ENCODE data around the gene DNER.
"Not testable (repeated sequence)": the region's sequence is repeated elsewhere in the genome, so short reads cannot be mapped to it uniquely, and the experiment has no call there.

DNER gene

DNA sequence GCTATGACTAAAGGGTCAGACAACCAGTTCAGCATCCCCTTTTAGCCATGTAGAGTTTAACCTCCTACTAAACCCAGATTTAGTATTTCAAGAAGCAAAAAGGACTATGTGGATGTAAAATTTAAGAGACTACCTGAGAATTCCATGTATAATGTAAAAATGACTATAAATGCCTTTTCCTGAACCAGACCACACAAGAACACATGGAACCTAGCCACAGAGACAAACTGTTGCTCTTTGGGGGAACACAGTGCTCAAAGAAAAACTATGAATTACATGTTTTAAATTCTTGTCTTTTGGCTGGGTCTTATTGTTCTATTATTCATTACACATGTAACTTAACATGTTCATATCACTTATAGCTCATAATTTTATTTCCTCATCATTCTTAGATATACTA lies 192.8 kb downstream of the DNER start:
- Mint-ChIP-seq H3K27me3 (peaks cover 8% of the 10 kb centered on the region), H3K4me3 (no peak overlapping the region), H3K27ac (no peak overlapping the region), H3K4me1 (no peaks in the 10 kb centered on the region), H3K36me3 (no peaks in the 10 kb centered on the region), H3K9me3 (no peaks in the 10 kb centered on the region)
- DNase-seq (ENCODE audit: low spot score in 2 of 2) (no peak), ATAC-seq (ENCODE audit: low read depth) (no peak)

DNA sequence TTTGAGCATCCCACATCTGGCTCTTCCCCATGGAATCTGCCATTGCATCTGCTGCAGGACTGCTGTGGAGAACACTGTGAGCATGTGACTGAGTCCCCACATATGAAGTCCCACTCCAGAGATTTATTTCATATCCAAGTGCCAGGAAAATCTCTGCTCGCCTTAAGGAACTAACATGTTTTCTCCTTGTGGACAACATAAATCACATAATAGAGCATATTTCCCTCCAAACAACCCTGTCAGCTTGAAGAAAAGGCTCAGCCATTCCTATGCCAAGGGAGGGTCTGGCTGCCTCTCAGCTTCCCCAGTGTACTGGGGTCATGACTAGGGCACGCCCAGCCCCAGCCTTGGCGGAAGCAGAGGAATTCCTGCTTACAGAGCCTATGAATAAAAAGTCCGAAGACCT lies 193.7 kb downstream of the DNER start:
- Mint-ChIP-seq H3K4me3 (no peak overlapping the region), H3K27ac (no peak overlapping the region), H3K36me3 (no peaks in the 10 kb centered on the region), H3K9me3 (no peaks in the 10 kb centered on the region), H3K27me3 (peaks cover 8% of the 10 kb centered on the region), H3K4me1 (no peaks in the 10 kb centered on the region)
- ATAC-seq (ENCODE audit: low read depth) = no peak
- DNase-seq (ENCODE audit: low spot score in 2 of 2) = no peak

DNA sequence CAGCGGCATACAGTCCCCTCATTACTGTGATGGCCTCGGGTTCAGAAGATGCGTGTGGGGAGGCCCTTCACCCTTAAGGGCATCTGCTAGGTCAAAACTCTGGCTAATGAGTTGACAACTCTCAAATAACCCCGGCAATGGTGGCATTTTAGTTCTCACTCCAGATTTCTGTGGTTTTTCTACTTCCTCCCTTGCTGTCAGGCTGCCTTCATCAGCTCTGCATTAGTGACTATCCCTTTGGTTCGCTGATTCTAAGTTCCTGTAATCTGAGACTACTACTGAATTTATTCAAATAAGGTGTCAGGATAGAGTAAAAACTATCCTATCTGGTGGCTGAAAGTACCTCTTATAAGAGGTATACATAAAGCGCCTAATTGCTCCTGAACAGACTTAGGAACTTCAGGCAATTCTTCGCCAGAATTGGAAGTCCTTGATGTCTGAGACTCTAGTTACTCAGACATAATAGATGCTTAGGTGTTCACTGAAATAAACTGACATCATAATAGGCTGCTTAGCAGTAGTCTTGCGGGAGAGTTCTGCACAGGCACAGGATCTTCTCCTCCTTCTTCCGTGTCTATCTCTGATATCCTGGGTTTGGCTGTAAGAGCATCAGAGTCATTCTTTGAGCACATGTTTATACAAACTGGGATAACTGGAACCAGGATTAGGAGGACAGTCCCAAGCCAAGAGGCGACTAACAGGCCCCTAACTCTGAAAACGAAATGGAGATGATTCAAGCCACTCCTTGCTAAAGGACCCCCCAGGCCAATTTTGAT lies 194.5 kb downstream of the DNER start:
- H3K36me3 Mint-ChIP-seq = no peaks in the 10 kb centered on the region
- H3K4me1 Mint-ChIP-seq = no peaks in the 10 kb centered on the region
- no peak for DNase-seq (ENCODE audit: low spot score in 2 of 2)
- H3K27ac Mint-ChIP-seq = no peak overlapping the region
- ATAC-seq (ENCODE audit: low read depth) = no peak
- no peaks in the 10 kb centered on the region for H3K9me3 Mint-ChIP-seq
- H3K27me3 Mint-ChIP-seq = peaks cover 6% of the 10 kb centered on the region
- no peak overlapping the region for H3K4me3 Mint-ChIP-seq

GRCh38 chr2:229514273-229514895 lies 200.0 kb downstream of the DNER start:
- no peak overlapping the region for H3K4me3 Mint-ChIP-seq
- H3K27me3 Mint-ChIP-seq = peaks cover 2% of the 10 kb centered on the region
- H3K36me3 Mint-ChIP-seq = no peaks in the 10 kb centered on the region
- DNase-seq (ENCODE audit: low spot score in 2 of 2) = no peak
- H3K9me3 Mint-ChIP-seq = no peaks in the 10 kb centered on the region
- H3K4me1 Mint-ChIP-seq = no peaks in the 10 kb centered on the region
- no peak for ATAC-seq (ENCODE audit: low read depth)
- no peak overlapping the region for H3K27ac Mint-ChIP-seq

- Mint-ChIP-seq H3K27ac (no peak overlapping the region), H3K4me3 (no peak overlapping the region), H3K9me3 (no peaks in the 10 kb centered on the region), H3K27me3 (no peaks in the 10 kb centered on the region), H3K4me1 (no peaks in the 10 kb centered on the region), H3K36me3 (no peaks in the 10 kb centered on the region)
- no peak for ATAC-seq (ENCODE audit: low read depth)
- no peak for DNase-seq (ENCODE audit: low spot score in 2 of 2)
Measured at GRCh38 chr2:229511524-229511923, 202.8 kb downstream of the DNER start.

- H3K36me3 Mint-ChIP-seq; H3K9me3 Mint-ChIP-seq; H3K27ac Mint-ChIP-seq; ATAC-seq (ENCODE audit: low read depth); H3K27me3 Mint-ChIP-seq; DNase-seq (ENCODE audit: low spot score in 2 of 2); H3K4me1 Mint-ChIP-seq; H3K4me3 Mint-ChIP-seq: not testable (repeated sequence)
Measured at GRCh38 chr2:229506699-229507098, 207.7 kb downstream of the DNER start.

- Mint-ChIP-seq H3K4me1 (no peaks in the 10 kb centered on the region), H3K36me3 (no peaks in the 10 kb centered on the region), H3K9me3 (peaks cover 10% of the 10 kb centered on the region), H3K27me3 (no peaks in the 10 kb centered on the region), H3K27ac (no peak overlapping the region), H3K4me3 (no peak overlapping the region)
- ATAC-seq (ENCODE audit: low read depth) = no peak
- DNase-seq (ENCODE audit: low spot score in 2 of 2) = no peak
Measured at GRCh38 chr2:229501051-229501794, 213.1 kb downstream of the DNER start.

- no peak overlapping the region for H3K4me3 Mint-ChIP-seq
- H3K27ac Mint-ChIP-seq = no peak overlapping the region
- H3K9me3 Mint-ChIP-seq = peaks cover 10% of the 10 kb centered on the region
- no peak for DNase-seq (ENCODE audit: low spot score in 2 of 2)
- H3K36me3 Mint-ChIP-seq = peaks cover 4% of the 10 kb centered on the region
- no peaks in the 10 kb centered on the region for H3K4me1 Mint-ChIP-seq
- H3K27me3 Mint-ChIP-seq = peaks cover 15% of the 10 kb centered on the region
- ATAC-seq (ENCODE audit: low read depth) = no peak
Measured at GRCh38 chr2:229492034-229492433, 222.3 kb downstream of the DNER start.

GRCh38 chr2:229490167-229490566 lies 224.2 kb downstream of the DNER start:
- H3K36me3 Mint-ChIP-seq = peaks cover 4% of the 10 kb centered on the region
- no peak for ATAC-seq (ENCODE audit: low read depth)
- peaks cover 15% of the 10 kb centered on the region for H3K27me3 Mint-ChIP-seq
- H3K4me1 Mint-ChIP-seq = no peaks in the 10 kb centered on the region
- no peak overlapping the region for H3K4me3 Mint-ChIP-seq
- no peak for DNase-seq (ENCODE audit: low spot score in 2 of 2)
- peaks cover 8% of the 10 kb centered on the region for H3K9me3 Mint-ChIP-seq
- H3K27ac Mint-ChIP-seq = no peak overlapping the region

GRCh38 chr2:229489016-229489415 lies 225.3 kb downstream of the DNER start:
- peaks cover 4% of the 10 kb centered on the region for H3K36me3 Mint-ChIP-seq
- no peaks in the 10 kb centered on the region for H3K4me1 Mint-ChIP-seq
- peaks cover 15% of the 10 kb centered on the region for H3K27me3 Mint-ChIP-seq
- ATAC-seq (ENCODE audit: low read depth) (no peak), DNase-seq (ENCODE audit: low spot score in 2 of 2) (no peak)
- H3K27ac Mint-ChIP-seq = no peak overlapping the region
- no peak overlapping the region for H3K4me3 Mint-ChIP-seq
- peaks cover 8% of the 10 kb centered on the region for H3K9me3 Mint-ChIP-seq

DNA sequence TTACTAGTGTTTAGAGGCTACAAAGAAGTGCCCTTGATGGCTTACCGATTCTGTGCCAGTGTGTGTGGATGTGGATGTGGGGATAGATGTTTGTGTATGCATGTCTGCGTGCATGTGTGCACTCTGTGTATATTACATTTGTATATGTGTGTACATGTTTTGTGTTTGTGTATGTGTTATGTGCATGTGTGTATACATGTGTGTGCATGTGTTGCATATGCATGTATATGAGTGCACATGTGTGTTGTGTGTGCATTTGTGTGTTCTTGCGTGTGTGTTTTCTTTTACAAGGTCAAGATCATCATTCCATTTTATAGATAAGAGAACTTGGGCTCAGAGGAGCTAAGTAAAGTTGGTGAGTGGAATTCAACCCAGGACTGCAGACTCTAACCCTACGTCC lies 226.1 kb downstream of the DNER start:
- H3K4me1 Mint-ChIP-seq = no peaks in the 10 kb centered on the region
- H3K9me3 Mint-ChIP-seq = peaks cover 8% of the 10 kb centered on the region
- no peak for DNase-seq (ENCODE audit: low spot score in 2 of 2)
- H3K27ac Mint-ChIP-seq = no peak overlapping the region
- peaks cover 4% of the 10 kb centered on the region for H3K36me3 Mint-ChIP-seq
- ATAC-seq (ENCODE audit: low read depth) = no peak
- H3K27me3 Mint-ChIP-seq = peaks cover 15% of the 10 kb centered on the region
- H3K4me3 Mint-ChIP-seq = no peak overlapping the region

- no peaks in the 10 kb centered on the region for H3K4me1 Mint-ChIP-seq
- H3K9me3 Mint-ChIP-seq = peaks cover 6% of the 10 kb centered on the region
- peaks cover 4% of the 10 kb centered on the region for H3K36me3 Mint-ChIP-seq
- H3K4me3 Mint-ChIP-seq = no peak overlapping the region
- DNase-seq (ENCODE audit: low spot score in 2 of 2) (no peak), ATAC-seq (ENCODE audit: low read depth) (no peak)
- no peak overlapping the region for H3K27ac Mint-ChIP-seq
- H3K27me3 Mint-ChIP-seq = peaks cover 13% of the 10 kb centered on the region
Measured at GRCh38 chr2:229486673-229487072, 227.7 kb downstream of the DNER start.

DNA sequence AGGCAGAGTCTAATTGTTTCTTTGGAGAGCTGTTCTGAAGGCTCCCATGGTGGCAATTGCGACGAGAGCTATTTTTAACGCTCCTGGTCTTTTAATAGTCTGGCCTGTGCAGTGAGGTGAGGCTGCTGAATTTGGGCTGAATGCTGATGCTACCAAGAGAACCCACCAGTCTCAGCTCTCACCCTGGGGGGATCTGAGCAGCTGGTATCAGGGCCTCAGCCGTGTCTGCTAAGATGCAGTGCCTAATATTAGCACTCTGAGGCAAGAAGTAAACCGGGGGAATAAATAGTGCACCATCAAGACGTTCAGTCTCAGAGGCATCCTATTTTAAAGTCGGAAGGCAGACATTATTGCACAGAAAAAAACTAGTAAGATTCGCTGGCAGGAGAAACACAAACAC lies 228.5 kb downstream of the DNER start:
- DNase-seq (ENCODE audit: low spot score in 2 of 2) (no peak), ATAC-seq (ENCODE audit: low read depth) (no peak)
- H3K4me3 Mint-ChIP-seq = no peak overlapping the region
- no peaks in the 10 kb centered on the region for H3K4me1 Mint-ChIP-seq
- no peak overlapping the region for H3K27ac Mint-ChIP-seq
- H3K27me3 Mint-ChIP-seq = peaks cover 11% of the 10 kb centered on the region
- H3K9me3 Mint-ChIP-seq = peaks cover 6% of the 10 kb centered on the region
- peaks cover 4% of the 10 kb centered on the region for H3K36me3 Mint-ChIP-seq

GRCh38 chr2:229477269-229477755 lies 237.0 kb downstream of the DNER start:
- no peak for DNase-seq (ENCODE audit: low spot score in 2 of 2)
- H3K36me3 Mint-ChIP-seq = no peaks in the 10 kb centered on the region
- H3K4me3 Mint-ChIP-seq = no peak overlapping the region
- peaks cover 1% of the 10 kb centered on the region for H3K9me3 Mint-ChIP-seq
- H3K27ac Mint-ChIP-seq = no peak overlapping the region
- no peaks in the 10 kb centered on the region for H3K4me1 Mint-ChIP-seq
- peaks cover 10% of the 10 kb centered on the region for H3K27me3 Mint-ChIP-seq
- ATAC-seq (ENCODE audit: low read depth) = no peak
